Measurements from ENCODE around the gene GNAQ.

- no peak for TF ChIP-seq EP300 (IDR thresholded peaks at IDR 0.05)
- TF ChIP-seq, protein P1, sequence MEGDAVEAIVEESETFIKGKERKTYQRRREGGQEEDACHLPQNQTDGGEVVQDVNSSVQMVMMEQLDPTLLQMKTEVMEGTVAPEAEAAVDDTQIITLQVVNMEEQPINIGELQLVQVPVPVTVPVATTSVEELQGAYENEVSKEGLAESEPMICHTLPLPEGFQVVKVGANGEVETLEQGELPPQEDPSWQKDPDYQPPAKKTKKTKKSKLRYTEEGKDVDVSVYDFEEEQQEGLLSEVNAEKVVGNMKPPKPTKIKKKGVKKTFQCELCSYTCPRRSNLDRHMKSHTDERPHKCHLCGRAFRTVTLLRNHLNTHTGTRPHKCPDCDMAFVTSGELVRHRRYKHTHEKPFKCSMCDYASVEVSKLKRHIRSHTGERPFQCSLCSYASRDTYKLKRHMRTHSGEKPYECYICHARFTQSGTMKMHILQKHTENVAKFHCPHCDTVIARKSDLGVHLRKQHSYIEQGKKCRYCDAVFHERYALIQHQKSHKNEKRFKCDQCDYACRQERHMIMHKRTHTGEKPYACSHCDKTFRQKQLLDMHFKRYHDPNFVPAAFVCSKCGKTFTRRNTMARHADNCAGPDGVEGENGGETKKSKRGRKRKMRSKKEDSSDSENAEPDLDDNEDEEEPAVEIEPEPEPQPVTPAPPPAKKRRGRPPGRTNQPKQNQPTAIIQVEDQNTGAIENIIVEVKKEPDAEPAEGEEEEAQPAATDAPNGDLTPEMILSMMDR (IDR thresholded peaks at IDR 0.05), result no peak
- TF ChIP-seq POLR2A (IDR thresholded peaks at IDR 0.05), result no peak
- TF ChIP-seq POLR2AphosphoS5 (IDR thresholded peaks at IDR 0.05), result no peak
Observed at GRCh38 chr9:77735494-77735893, 296.1 kb downstream of the GNAQ start.
